Parathyroid adenoma (tissue), 2 donors: ENCODE data around the gene RPL28.

ENCODE experiments used
- H2AFZ ChIP-seq: fragments of 300-600 bp; sonication (generic); one replicate; pipeline ENCODE4 v1.7.0; 2017; ENCODE audit warnings: antibody characterized with exemption, mild to moderate bottlenecking
- H3K27ac ChIP-seq: fragments of 300-600 bp; sonication (generic); one replicate; pipeline ENCODE4 v1.7.0; 2017
- H3K27me3 ChIP-seq: fragments of 300-600 bp; sonication (generic); one replicate; pipeline ENCODE4 v1.7.0; 2017; ENCODE audit warnings: low read length; ENCODE audit not compliant: control insufficient read depth, insufficient read depth
- H3K36me3 ChIP-seq: fragments of 300-600 bp; sonication (generic); one replicate; pipeline ENCODE4 v1.7.0; 2017; ENCODE audit warnings: low read length; ENCODE audit not compliant: control insufficient read depth, insufficient read depth
- H3K4me1 ChIP-seq: fragments of 300-600 bp; sonication (generic); one replicate; pipeline ENCODE4 v1.7.0; 2017; ENCODE audit warnings: control low read depth
- H3K4me2 ChIP-seq: fragments of 300-600 bp; sonication (generic); one replicate; pipeline ENCODE4 v1.7.0; 2017; ENCODE audit warnings: low read length
- H3K4me3 ChIP-seq: fragments of 300-600 bp; sonication (generic); one replicate; pipeline ENCODE4 v1.7.0; 2017; ENCODE audit warnings: low read depth, low read length
- H3K79me2 ChIP-seq: fragments of 300-600 bp; sonication (generic); one replicate; pipeline ENCODE4 v1.7.0; 2017; ENCODE audit warnings: control low read depth
- H3K9ac ChIP-seq: fragments of 300-600 bp; sonication (generic); one replicate; pipeline ENCODE4 v1.7.0; 2017; ENCODE audit warnings: mild to moderate bottlenecking
- H3K9me3 ChIP-seq: fragments of 300-600 bp; sonication (generic); one replicate; pipeline ENCODE4 v1.7.0; 2017; ENCODE audit warnings: low read length; ENCODE audit not compliant: control insufficient read depth
- CTCF ChIP-seq: fragments of 300-600 bp; sonication (generic); IDR thresholded peaks from one replicate; pipeline ENCODE4 v1.7.0; 2017; ENCODE audit warnings: antibody characterized with exemption, mild to moderate bottlenecking
- donor health status: primary hyperparathyroidism.

The RPL28 gene

GRCh38 chr19:55355213-55355821, 30.4 kb upstream of the RPL28 start:
- no peaks in the 10 kb centered on the region for H3K79me2 ChIP-seq
- no peaks in the 10 kb centered on the region for H3K9me3 ChIP-seq
- H3K4me1 ChIP-seq: no peaks in the 10 kb centered on the region
- no peak overlapping the region for H3K9ac ChIP-seq
- TF ChIP-seq CTCF: no peak
- no peak overlapping the region for H3K4me3 ChIP-seq
- no peak overlapping the region for H3K27ac ChIP-seq
- no peaks in the 10 kb centered on the region for H3K36me3 ChIP-seq
- no peak overlapping the region for H2AFZ ChIP-seq
- no peaks in the 10 kb centered on the region for H3K27me3 ChIP-seq
- no peak overlapping the region for H3K4me2 ChIP-seq

GRCh38 chr19:55358493-55358892, 27.2 kb upstream of the RPL28 start:
- no peak for TF ChIP-seq CTCF
- Histone ChIP-seq H3K4me3 (no peak overlapping the region), H3K4me1 (no peaks in the 10 kb centered on the region), H3K36me3 (no peaks in the 10 kb centered on the region), H3K27ac (no peak overlapping the region), H3K9me3 (no peaks in the 10 kb centered on the region), H3K9ac (no peak overlapping the region), H3K27me3 (no peaks in the 10 kb centered on the region), H3K4me2 (no peak overlapping the region), H2AFZ (no peak overlapping the region), H3K79me2 (no peaks in the 10 kb centered on the region)

- H2AFZ ChIP-seq: no peak overlapping the region
- no peak overlapping the region for H3K4me2 ChIP-seq
- no peak overlapping the region for H3K27ac ChIP-seq
- no peaks in the 10 kb centered on the region for H3K27me3 ChIP-seq
- no peak overlapping the region for H3K9ac ChIP-seq
- no peaks in the 10 kb centered on the region for H3K4me1 ChIP-seq
- H3K9me3 ChIP-seq: no peaks in the 10 kb centered on the region
- no peak overlapping the region for H3K4me3 ChIP-seq
- H3K36me3 ChIP-seq: no peaks in the 10 kb centered on the region
- no peaks in the 10 kb centered on the region for H3K79me2 ChIP-seq
- no peak for TF ChIP-seq CTCF
Observed at GRCh38 chr19:55358943-55359908, 26.5 kb upstream of the RPL28 start.

- no peaks in the 10 kb centered on the region for H3K9me3 ChIP-seq
- TF ChIP-seq CTCF: no peak
- no peak overlapping the region for H3K27ac ChIP-seq
- H3K4me3 ChIP-seq: no peak overlapping the region
- H3K4me1 ChIP-seq: no peaks in the 10 kb centered on the region
- no peaks in the 10 kb centered on the region for H3K79me2 ChIP-seq
- H2AFZ ChIP-seq: no peak overlapping the region
- H3K36me3 ChIP-seq: no peaks in the 10 kb centered on the region
- H3K27me3 ChIP-seq: no peaks in the 10 kb centered on the region
- H3K4me2 ChIP-seq: no peak overlapping the region
- H3K9ac ChIP-seq: no peak overlapping the region
Observed at GRCh38 chr19:55360902-55361301, 24.8 kb upstream of the RPL28 start.
